Kidney tubule cell (primary cell): ENCODE measurements around the gene CACFD1.

Experiments used
- DNase-seq: peaks from one replicate; pipeline ENCODE4 v3.0.0-alpha.2; 2018; ENCODE audit warnings: low spot score

Gene CACFD1

GRCh38 chr9:133484671-133485437 is 25.1 kb downstream of the CACFD1 start:
- DNase-seq, result no peak

- no peak for DNase-seq
Measured at GRCh38 chr9:133485531-133486260, 25.9 kb downstream of the CACFD1 start.

GRCh38 chr9:133487331-133487725 is 27.6 kb downstream of the CACFD1 start:
- DNase-seq, result no peak

- DNase-seq, result no peak
Measured at GRCh38 chr9:133488686-133489252, 29.0 kb downstream of the CACFD1 start.

GRCh38 chr9:133489253-133490190 is 29.7 kb downstream of the CACFD1 start:
- DNase-seq, result no peak

GRCh38 chr9:133490201-133490681 is 30.5 kb downstream of the CACFD1 start:
- no peak for DNase-seq

- DNase-seq, result no peak
Measured at GRCh38 chr9:133490865-133491655, 31.3 kb downstream of the CACFD1 start.

- no peak for DNase-seq
Measured at GRCh38 chr9:133491656-133491925, 31.8 kb downstream of the CACFD1 start.

- DNase-seq, result peak; percentile 38
Measured at GRCh38 chr9:133492061-133493021, 32.6 kb downstream of the CACFD1 start.

- no peak for DNase-seq
Measured at GRCh38 chr9:133493428-133493827, 33.6 kb downstream of the CACFD1 start.

GRCh38 chr9:133493845-133494540 is 34.2 kb downstream of the CACFD1 start:
- DNase-seq, result no peak

GRCh38 chr9:133494636-133495326 is 35.0 kb downstream of the CACFD1 start:
- no peak for DNase-seq

GRCh38 chr9:133495327-133496293 is 35.8 kb downstream of the CACFD1 start:
- DNase-seq, result no peak

GRCh38 chr9:133496861-133497842 is 37.4 kb downstream of the CACFD1 start:
- no peak for DNase-seq

- no peak for DNase-seq
Measured at GRCh38 chr9:133499132-133499891, 39.5 kb downstream of the CACFD1 start.

GRCh38 chr9:133499892-133500270 is 40.1 kb downstream of the CACFD1 start:
- no peak for DNase-seq
